ENCODE data around the gene NVL.
A peak's percentile ranks its signal among the peaks of the same experiment; 100 is the strongest.

NVL gene

GRCh38 chr1:224245188-224245587 lies 84.8 kb downstream of the NVL start:
- no peaks in the 10 kb centered on the region for H3K79me2 ChIP-seq (ENCODE audit: low read length)
- H3K9ac ChIP-seq (ENCODE audit: low read length), result no peak overlapping the region
- no peaks in the 10 kb centered on the region for H3K9me3 ChIP-seq (replicated peaks; ENCODE audit: insufficient read depth, low read length)
- no peaks in the 10 kb centered on the region for H3K27me3 ChIP-seq (replicated peaks; ENCODE audit: insufficient read depth, low read length)
- no peak overlapping the region for H3K4me3 ChIP-seq (ENCODE audit: low read length)
- H3F3A ChIP-seq (ENCODE audit: insufficient read depth, low read length), result no peaks in the 10 kb centered on the region
- no peak overlapping the region for H2AFZ ChIP-seq (ENCODE audit: low read length)
- no peaks in the 10 kb centered on the region for H3K9me2 ChIP-seq (replicated peaks; ENCODE audit: insufficient read depth, low read length)
- H3K36me3 ChIP-seq (replicated peaks; ENCODE audit: insufficient read depth, low read length), result peaks cover 3% of the 10 kb centered on the region; the same call in 1 of the 2 replicates
- peak; percentile 36 for DNase-seq
- no peak overlapping the region for H3K4me2 ChIP-seq (ENCODE audit: low read depth, low read length)
- peaks cover 5% of the 10 kb centered on the region for H3K4me1 ChIP-seq (ENCODE audit: low read length)
- H4K20me1 ChIP-seq (ENCODE audit: insufficient read depth, low read length), result no peaks in the 10 kb centered on the region
- peak overlapping the region; percentile 30; the same call in 1 of the 2 replicates for H3K27ac ChIP-seq (ENCODE audit: low read length)
- no peak for TF ChIP-seq CTCF (IDR thresholded peaks at IDR 0.05; ENCODE audit: low read length)
- no peak for TF ChIP-seq EZH2 (optimal IDR thresholded peaks at IDR 0.05; ENCODE audit: low read depth, low read length)
- TF ChIP-seq EZH2phosphoT487 (IDR thresholded peaks at IDR 0.05; ENCODE audit: low read length), result no peak

- peaks cover 3% of the 10 kb centered on the region; the same call in 1 of the 2 replicates for H3K36me3 ChIP-seq (replicated peaks; ENCODE audit: insufficient read depth, low read length)
- no peaks in the 10 kb centered on the region for H3K9me2 ChIP-seq (replicated peaks; ENCODE audit: insufficient read depth, low read length)
- H3K79me2 ChIP-seq (ENCODE audit: low read length), result no peaks in the 10 kb centered on the region
- H3K27ac ChIP-seq (ENCODE audit: low read length), result no peak overlapping the region
- no peaks in the 10 kb centered on the region for H3K9me3 ChIP-seq (replicated peaks; ENCODE audit: insufficient read depth, low read length)
- DNase-seq, result no peak
- no peak overlapping the region for H3K4me2 ChIP-seq (ENCODE audit: low read depth, low read length)
- no peak for TF ChIP-seq EZH2phosphoT487 (IDR thresholded peaks at IDR 0.05; ENCODE audit: low read length)
- no peak for TF ChIP-seq EZH2 (optimal IDR thresholded peaks at IDR 0.05; ENCODE audit: low read depth, low read length)
- no peak for TF ChIP-seq CTCF (IDR thresholded peaks at IDR 0.05; ENCODE audit: low read length)
- H3K4me3 ChIP-seq (ENCODE audit: low read length), result no peak overlapping the region
- no peaks in the 10 kb centered on the region for H3K27me3 ChIP-seq (replicated peaks; ENCODE audit: insufficient read depth, low read length)
- no peaks in the 10 kb centered on the region for H4K20me1 ChIP-seq (ENCODE audit: insufficient read depth, low read length)
- no peak overlapping the region for H3K9ac ChIP-seq (ENCODE audit: low read length)
- no peaks in the 10 kb centered on the region for H3F3A ChIP-seq (ENCODE audit: insufficient read depth, low read length)
- no peak overlapping the region for H2AFZ ChIP-seq (ENCODE audit: low read length)
- no peaks in the 10 kb centered on the region for H3K4me1 ChIP-seq (ENCODE audit: low read length)
These were observed 91.2 kb downstream of the NVL start for GRCh38 chr1:224238756-224239155.

GRCh38 chr1:224238212-224238611 lies 91.8 kb downstream of the NVL start:
- Histone ChIP-seq H3K27me3 (replicated peaks; ENCODE audit: insufficient read depth, low read length) (no peaks in the 10 kb centered on the region), H3K9me2 (replicated peaks; ENCODE audit: insufficient read depth, low read length) (no peaks in the 10 kb centered on the region), H3K4me3 (ENCODE audit: low read length) (no peak overlapping the region), H3K79me2 (ENCODE audit: low read length) (no peaks in the 10 kb centered on the region), H2AFZ (ENCODE audit: low read length) (no peak overlapping the region), H3F3A (ENCODE audit: insufficient read depth, low read length) (no peaks in the 10 kb centered on the region), H4K20me1 (ENCODE audit: insufficient read depth, low read length) (no peaks in the 10 kb centered on the region), H3K4me2 (ENCODE audit: low read depth, low read length) (no peak overlapping the region), H3K27ac (ENCODE audit: low read length) (no peak overlapping the region), H3K9me3 (replicated peaks; ENCODE audit: insufficient read depth, low read length) (no peaks in the 10 kb centered on the region), H3K36me3 (replicated peaks; ENCODE audit: insufficient read depth, low read length) (peaks cover 3% of the 10 kb centered on the region; the same call in 1 of the 2 replicates), H3K9ac (ENCODE audit: low read length) (no peak overlapping the region), H3K4me1 (ENCODE audit: low read length) (no peaks in the 10 kb centered on the region)
- TF ChIP-seq EZH2 (optimal IDR thresholded peaks at IDR 0.05; ENCODE audit: low read depth, low read length), result no peak
- no peak for TF ChIP-seq EZH2phosphoT487 (IDR thresholded peaks at IDR 0.05; ENCODE audit: low read length)
- TF ChIP-seq CTCF (IDR thresholded peaks at IDR 0.05; ENCODE audit: low read length), result no peak
- DNase-seq, result no peak
